HG02678 (cell line): Measurements from ENCODE around the gene RP2.

ENCODE experiments used
- ATAC-seq: cut with Tn5 transposase; IDR thresholded peaks from one replicate; pipeline ENCODE4 v1.9.1; 2021; ENCODE audit warnings: mild to moderate bottlenecking, moderate library complexity; ENCODE audit not compliant: unreplicated experiment

The RP2 gene

DNA sequence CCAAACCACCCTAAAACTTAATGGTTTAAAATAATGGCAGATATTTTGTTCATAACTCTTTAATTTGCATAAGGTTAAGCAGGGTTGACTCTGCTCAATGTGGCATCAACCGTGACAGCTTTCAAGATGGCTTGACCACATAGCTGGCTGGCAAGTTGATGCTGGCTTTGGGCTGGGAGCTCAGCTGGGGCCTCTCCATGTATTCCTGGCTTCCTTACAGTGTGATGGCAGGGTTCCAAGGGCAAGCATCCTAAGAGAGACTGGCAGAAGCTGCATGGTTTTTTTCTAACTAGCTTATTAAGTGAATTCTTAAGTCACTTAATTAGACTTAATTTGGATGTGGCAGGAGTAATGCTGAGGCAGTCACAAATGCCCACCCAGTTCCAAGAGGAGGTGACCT, 4.5 kb downstream of the RP2 start:
- no peak for ATAC-seq

DNA sequence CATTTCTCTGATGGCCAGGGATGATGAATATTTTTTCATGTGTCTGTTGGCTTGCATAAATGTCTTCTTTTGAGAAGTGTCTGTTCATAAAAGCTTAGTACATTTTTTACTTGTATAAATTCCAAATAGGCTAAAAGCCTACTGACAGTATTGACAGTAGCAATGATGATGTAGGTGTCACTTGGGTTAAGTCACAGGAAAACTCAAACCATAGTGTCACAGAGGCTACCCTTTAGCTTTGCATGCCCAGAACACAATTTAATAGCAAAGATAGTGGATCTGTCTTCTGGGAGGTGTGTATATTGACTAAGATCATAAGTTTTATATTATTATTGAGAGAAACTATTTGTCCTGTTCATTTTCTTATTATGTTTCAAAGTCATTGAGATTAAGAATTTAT, 8.1 kb downstream of the RP2 start:
- no peak for ATAC-seq

DNA sequence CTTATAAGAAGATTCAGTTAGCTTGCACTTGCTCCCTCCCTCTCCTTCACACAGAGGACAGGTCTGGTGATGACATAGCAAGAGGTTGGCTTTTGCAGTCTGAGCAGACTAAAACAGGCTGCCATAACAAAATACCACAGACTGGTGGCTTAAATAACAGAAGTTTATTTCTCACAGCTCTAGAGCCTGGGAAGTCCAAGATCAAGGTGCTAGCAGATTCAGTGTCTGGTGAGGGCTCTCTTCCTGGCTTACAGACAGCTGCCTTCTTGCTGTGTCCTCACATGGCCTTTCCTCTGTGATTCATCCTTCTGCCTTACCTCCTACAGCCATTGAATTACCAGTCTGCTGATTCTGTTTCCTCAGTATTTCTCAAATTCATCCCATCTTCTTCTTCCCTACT, 13.1 kb downstream of the RP2 start:
- ATAC-seq = no peak

DNA sequence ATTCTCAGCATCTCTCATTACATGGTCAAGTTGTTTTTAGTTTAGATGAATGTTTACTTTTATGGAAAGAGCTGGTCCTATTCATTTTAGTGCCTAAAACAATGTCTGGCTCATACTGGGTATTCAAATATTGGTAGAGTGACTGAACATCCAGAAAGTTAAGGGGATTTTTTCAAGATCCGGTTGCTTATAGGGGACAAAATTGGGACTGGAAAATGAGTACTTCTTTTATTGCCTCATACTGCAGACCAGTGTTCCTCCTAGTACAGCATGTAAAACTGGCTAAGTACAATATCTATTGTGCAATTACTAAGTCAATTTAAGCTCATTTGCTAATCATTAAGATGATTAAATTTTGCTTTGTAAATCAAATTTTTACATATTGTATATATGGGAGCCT, 13.9 kb downstream of the RP2 start:
- no peak for ATAC-seq

DNA sequence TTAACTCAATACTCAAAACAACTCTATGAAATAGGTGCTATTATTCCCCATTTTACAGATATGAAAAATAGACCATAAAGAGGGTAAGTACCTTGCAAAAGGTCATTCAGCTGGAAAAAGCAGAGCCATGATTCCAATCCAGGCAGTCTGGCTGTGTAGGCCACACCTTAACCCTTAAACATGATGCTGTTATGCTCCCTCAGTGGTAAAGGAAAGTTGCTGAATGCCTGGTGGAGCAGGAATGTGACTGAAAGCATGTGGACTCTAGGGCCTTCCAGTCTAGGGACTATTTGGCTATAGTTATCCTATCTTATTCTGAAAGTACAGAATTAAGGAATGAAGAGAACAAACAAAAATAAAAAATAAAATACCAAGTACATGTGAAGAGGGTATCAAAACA, 19.6 kb downstream of the RP2 start:
- no peak for ATAC-seq

DNA sequence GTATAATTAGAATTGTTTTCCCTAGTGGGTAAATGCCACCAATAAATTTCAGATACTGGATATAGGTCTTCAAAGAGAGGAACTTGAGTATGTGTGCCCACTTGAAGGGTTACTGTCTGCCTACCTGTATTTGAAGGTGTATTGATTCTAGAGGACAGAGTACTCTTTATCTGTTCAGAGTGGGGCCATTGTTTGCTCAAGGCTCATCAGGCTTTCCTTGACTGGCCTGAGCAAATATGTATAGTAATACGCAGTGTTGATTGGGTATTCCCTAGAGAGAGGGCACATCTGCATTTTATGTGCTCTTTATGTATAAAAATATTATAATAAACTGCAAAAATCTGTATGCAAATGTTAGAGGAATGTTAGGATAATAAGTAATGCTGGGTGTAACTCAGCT, 23.7 kb downstream of the RP2 start:
- no peak for ATAC-seq

DNA sequence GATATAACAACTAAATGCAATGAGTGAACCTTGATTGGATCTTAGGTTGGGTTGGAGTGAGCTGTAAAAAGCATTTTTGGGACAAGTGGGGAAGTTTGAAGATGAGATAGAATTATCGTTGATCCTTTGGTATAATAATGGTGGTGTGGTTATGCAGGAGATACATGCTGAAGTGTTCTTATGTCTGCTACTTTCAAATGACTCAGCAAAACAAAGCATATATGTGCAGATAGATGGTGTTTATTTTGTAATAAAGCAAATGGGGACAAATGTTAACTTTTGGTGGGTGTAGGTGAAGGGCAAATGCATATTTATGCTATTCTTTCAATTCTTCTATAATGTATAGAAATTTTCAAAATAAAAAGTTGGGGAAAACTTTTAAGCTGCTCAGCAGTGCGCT, 26.2 kb downstream of the RP2 start:
- no peak for ATAC-seq

DNA sequence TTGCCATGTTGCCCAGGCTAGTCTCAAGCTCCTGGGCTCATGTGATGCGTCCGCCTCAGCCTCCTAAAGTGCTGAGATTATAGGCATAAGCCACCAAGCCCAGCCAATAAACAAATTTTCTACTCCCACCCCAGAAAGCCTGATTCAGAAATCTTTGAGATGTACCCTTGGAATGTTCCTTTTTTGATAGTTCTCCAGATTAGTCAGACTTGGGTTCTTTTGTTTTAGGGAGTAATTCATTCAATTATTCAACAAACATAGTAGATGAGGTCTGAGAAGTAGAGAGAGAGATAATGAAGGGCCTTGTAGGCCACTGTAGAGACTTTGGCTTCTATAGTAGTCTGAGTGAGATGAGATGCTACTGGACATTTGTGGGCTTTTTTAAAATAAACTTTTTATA, 27.8 kb downstream of the RP2 start:
- ATAC-seq = no peak

DNA sequence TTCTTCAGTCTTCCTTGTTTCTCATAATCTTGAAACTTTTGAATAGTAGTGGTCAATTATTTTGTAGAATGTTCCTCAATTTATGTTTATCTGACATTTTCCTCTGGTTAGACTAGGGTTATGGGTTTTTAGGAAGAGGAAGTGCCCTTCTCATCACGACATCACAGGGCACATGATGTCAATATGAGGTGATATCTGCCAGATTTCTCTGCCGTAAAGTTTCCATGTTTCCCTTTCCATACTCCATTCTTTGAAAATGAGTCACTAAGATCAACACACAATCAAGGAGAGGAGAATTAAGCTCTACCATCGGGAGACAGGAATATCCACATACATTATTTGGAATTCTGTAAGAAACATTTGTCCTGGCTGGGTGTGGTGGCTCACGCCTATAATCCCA, 28.4 kb downstream of the RP2 start:
- ATAC-seq = no peak

DNA sequence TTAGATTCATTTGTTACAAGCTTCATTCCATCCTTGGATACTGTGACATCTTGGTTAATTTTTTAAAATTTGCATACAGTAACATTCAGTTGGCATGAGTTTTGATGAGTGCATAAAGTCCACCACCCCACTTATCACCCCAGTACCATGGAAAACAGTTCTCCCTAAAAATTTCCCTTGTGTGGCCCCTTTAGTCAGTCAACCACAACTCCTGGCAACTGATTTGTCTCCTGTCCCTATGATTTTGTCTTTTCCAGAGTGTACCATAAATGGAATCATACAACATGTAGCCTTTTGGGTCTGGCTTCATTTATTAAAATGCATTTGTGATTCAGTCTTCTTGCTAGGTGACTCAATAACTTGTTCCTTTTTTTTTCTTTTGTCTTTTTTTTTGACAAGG, 29.9 kb downstream of the RP2 start:
- ATAC-seq = no peak

DNA sequence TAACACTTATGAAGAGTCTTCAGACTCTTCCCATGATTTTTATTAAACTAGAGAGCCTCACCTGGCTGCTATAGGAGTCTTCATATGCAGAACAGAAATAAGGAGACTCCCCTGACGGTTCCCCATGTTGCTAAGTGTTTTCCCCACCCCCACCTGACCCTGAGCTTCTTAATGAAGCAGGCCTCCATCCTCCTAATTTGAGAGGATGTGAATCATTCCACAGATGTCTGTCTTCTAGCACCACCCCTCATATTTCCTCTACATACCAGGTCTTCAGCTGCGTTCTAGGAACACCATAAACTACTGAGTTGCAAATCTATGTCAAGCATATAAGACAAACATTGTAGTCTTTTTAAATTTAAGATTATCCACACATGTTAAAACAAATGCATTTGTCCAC, 36.9 kb downstream of the RP2 start:
- ATAC-seq = no peak

DNA sequence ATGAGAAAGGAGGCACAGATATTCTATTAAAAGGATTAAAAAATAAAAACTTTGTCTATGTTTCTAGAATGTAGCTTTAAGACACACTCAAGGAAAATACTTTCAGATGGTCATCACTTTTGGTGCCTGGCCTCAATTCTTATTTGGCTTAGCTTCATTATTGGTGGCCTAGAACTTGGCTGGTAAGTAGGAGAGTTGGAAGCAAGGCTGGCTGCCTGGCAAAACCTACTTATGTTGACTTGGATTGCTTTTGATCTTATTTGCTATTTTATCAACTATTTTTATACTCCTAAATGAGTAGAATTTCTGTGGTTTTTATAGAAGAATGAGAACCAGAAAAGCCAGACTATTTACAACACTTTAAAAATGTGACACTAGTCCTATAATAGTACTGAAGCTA, 40.1 kb downstream of the RP2 start:
- no peak for ATAC-seq

DNA sequence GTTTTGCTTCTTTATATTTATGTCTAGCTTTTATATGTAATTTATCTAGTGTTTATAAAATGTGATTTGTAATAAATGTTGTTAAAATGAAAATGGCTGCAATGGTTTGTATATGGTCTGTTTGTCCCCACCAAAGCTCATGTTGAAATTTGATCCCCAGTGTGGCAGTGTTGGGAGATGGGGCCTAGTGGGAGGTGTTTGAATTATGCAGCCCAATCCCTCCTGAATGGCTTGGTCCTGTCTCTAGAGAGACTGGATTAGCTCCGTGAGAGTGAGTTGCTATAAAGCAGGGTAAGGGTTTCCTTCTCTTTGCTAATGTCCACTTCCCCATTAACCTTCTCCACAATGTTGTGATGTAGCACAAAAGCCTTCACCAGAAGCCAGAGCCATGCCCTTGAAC, 45.4 kb downstream of the RP2 start:
- no peak for ATAC-seq

DNA sequence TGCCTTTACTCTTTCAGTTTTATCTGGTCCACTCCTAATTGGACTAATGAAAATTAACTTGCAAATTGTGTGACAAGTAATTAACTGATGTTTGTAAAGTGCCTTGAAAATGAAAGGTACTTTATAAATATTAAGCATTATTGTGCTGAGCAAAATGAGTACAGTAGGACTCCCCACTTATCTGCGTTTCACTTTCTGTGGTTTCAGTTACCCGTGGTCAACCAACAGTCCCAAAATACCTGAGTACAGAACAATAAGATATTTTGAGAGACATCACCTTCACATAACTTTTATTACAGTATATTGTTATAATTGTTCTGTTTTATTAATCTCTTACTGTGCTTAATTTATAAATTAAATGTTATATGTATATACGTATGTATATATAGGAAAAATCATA, 48.0 kb downstream of the RP2 start:
- no peak for ATAC-seq

DNA sequence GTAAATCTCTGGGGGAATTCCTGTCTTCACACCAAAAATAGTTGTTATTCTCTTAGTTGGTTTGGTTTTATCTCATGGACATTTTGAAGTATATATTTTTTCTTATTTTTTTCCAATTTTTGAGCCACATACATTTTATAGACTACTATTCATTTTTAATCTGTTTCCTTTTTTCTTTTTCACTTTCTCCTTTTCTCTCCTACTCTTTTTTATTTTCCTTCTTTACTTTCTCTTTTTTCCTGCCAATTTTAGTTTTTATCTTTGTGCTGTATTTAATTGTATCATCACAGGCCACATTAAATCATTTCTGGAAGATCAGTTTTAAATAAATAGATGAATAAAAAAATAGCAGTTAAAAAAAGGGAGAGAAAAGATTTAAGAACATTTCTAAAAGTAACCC, 61.4 kb downstream of the RP2 start:
- no peak for ATAC-seq

DNA sequence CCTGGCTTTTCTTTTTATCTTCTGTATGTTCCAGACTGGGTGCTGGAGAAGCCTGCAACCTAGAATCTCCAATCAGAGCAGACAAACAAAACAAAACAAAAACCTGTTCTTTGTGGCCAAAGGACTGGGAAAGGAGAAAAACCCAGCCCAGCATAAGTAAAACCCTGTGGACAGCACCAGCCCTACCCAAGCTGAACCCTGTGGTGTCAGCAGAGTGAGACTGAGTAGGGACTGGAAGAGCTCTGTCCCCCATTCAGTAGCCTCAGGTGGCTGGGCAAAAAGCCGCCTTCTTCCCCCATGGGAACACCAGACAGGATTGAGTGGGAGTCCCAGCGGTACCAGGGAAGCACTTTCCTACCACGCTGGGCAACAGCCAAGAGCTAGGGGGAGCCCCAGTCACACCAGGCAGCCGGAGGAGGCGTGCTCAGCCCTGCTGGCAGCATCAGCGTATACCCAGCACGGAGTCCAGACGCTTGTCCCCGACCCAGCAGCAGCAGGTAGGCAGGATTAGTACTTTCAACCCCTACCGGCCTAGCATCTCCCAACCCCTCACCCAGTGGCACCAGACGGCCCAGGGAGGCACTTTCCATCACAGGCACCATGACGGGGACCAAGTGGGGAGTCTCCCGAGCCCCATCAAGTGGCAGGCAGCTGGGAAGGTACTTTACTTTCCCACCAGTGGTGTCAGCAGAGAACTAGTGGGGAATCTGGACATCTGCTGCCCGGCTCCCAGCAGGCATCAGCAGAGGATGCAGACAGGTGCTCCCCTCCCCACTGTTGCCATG, 66.8 kb downstream of the RP2 start:
- peak; percentile 88 for ATAC-seq

DNA sequence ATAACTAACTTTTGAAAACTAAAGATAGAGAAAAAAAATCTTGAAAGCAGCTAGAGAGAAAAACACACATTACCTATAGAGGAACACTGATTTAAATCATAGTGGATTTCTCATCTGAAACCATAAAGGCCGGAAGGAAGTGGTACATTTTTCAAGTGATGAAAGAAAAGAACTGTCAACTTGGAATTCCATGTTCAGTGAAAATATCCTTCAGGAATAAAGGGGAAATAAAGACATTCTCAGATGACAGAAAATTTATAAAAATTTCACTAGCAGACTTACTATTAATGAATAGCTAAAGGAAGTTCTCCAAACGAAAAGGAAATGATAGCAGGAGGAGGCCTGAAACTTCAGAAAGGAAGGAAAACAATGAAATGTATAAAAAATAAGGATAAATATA, 67.8 kb downstream of the RP2 start:
- ATAC-seq = no peak

DNA sequence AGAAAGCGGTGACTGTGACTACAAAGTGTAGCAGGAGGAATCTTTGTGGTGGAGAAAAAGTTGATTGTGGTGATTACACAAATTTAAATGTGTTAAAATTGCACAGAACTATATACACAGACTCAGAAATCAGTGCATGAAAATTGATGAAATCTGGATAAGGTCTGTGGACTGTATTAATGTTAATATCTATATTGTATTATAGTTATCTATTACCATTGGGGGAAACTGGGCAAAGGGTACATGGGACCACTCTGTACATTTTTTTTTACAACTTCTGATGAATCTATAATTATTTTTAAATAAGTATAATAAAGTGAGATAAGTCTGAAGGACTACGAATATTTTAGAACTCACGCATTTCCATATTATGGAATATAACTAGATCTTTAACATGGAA, 73.6 kb downstream of the RP2 start:
- ATAC-seq = no peak

DNA sequence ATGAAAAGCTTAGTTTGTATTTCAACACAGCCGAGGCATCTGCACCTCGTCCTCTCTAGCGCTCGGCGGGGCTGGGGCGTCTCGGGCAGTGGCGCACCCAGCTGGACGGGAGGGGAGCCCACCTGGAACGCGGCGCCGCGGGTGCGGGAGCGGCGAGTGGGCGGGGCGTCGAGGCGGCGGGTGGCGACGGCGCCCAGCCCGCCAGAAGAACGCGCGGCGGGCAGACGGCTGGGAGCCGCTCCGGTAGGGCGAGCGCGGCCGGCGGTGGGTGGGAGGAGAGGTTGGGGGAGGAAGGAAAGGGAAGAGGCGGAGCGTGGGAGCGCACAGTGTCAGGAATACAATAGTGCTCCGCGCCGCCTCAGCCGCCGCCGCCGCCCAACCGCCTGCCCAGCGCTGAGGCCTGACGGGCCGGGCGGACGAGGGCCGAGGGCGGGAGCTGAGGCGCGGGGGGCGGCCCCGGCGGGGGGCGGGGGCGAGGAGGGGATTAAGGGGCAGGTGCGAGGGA, 75.3 kb downstream of the RP2 start, which contains the start of gene JADE3:
TSS of gene JADE3 (plus strand) at position 324 of the 505 bp plus-strand sequence. CDS start 72,474 bp downstream, outside the sequence.
- peak; percentile 54 for ATAC-seq

DNA sequence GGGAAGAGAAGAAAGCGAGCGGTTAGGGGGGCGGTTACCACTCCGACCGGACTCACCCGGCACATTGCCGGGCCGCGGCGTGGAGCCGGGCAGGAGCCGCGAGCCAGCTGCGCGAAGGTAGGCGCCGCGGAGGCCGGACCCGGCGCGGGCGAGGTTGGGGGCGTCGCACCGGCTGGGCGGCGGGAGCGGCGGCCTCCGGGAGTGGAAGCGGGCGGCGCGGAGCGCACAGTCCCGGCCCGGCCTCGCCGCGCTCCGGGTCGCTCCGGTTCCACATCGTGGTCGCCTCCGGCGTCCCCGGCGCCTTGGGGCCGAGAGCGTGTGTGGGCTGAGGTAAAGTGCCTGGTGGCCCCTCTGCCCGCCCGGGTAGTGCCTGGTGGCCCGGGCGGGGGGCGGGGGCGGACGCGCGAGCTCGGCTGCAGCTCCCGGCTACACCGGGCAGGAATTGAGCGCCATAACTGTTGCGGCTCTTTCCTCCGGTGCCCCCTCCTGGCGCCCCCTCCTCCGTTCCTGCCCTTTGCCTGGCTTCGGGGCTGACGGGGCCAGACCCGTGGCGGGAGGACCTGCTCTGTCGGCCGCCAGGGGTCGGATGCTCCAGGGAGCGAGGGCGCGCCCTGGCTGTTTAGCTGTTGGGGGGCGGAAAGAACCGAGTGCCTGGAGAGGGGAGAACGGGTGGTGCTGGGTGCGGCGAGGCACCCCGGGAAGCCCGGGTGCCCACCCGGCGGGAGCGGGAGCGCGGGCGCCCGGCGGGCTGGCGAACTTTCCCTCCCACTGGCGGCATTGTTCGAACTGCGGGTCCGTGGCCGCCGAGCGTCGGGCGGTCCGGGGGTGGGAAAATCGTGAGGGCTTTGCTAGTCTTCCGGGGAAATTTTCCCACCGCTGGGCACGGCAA, 76.0 kb downstream of the RP2 start:
- peak; percentile 61 for ATAC-seq

DNA sequence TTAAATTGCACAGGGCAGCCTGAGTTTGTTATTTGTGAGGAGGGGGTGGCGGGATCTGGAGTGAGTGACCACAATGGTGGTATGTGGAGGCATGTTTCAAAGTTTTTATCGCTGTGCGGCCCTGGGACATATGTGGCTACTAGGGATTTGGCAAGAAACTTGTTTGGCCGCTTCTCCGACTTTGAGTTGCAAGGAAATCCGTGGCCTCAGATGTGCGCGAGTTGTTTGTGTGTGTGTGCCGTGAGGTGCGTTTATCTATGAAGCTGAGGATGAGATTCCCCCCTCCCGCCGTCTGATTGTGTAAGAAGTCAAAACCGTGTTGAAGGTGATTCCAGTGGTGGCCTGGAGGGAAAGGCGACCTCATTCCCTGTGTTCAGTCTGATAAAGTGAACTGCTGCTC, 76.8 kb downstream of the RP2 start:
- no peak for ATAC-seq

DNA sequence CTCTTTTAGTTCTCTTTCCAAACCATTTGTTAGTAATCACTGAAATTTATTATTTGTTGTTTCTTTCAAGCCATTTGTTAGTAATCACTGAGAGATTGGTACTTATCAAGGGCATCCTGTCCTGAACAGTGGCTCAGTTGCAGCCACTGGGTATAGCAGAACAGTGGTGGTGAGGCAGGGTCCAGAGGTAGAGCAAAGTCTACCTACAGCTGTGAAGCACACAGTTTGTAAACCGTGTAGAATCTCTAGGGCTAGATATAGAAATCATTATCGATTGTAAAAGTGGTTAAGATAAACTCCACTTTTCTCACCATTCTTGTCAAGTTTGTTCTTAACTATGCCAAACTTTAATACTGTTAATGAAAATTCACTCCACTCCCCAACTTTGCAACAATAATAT, 79.4 kb downstream of the RP2 start:
- no peak for ATAC-seq
